Measurements from ENCODE around the gene SMC4.

SMC4 gene

GRCh38 chr3:160398820-160399124 is 678 bp upstream of the SMC4 start:
- DNase-seq: no peak

GRCh38 chr3:160400030-160400701 is 716 bp downstream of the SMC4 start:
- DNase-seq: no peak

GRCh38 chr3:160400702-160401150 is 1.3 kb downstream of the SMC4 start:
- no peak for DNase-seq

GRCh38 chr3:160401291-160402095 is 2.0 kb downstream of the SMC4 start:
- peak; percentile 8 for DNase-seq

GRCh38 chr3:160402221-160403027 is 3.0 kb downstream of the SMC4 start:
- DNase-seq: no peak

GRCh38 chr3:160403028-160403545 is 3.6 kb downstream of the SMC4 start:
- no peak for DNase-seq

- DNase-seq: no peak
Measured at GRCh38 chr3:160403796-160404470, 4.5 kb downstream of the SMC4 start.

GRCh38 chr3:160409812-160410610 is 10.6 kb downstream of the SMC4 start:
- DNase-seq: no peak

GRCh38 chr3:160412477-160412876 is 13.0 kb downstream of the SMC4 start:
- DNase-seq: no peak

- DNase-seq: peak; percentile 66
Measured at GRCh38 chr3:160413613-160414248, 14.3 kb downstream of the SMC4 start.

GRCh38 chr3:160417311-160417710 is 17.9 kb downstream of the SMC4 start:
- no peak for DNase-seq

GRCh38 chr3:160427832-160428424 is 28.5 kb downstream of the SMC4 start:
- no peak for DNase-seq

- no peak for DNase-seq
Measured at GRCh38 chr3:160434071-160434470, 34.6 kb downstream of the SMC4 start.

- no peak for DNase-seq
Measured at GRCh38 chr3:160435095-160435494, 35.6 kb downstream of the SMC4 start.

- DNase-seq: no peak
Measured at GRCh38 chr3:160435747-160436146, 36.3 kb downstream of the SMC4 start.

- DNase-seq: no peak
Measured at GRCh38 chr3:160437083-160437455, 37.6 kb downstream of the SMC4 start.

- DNase-seq: no peak
Measured at GRCh38 chr3:160440687-160441086, 41.2 kb downstream of the SMC4 start.

- no peak for DNase-seq
Measured at GRCh38 chr3:160444411-160444810, 45.0 kb downstream of the SMC4 start.

- no peak for DNase-seq
Measured at GRCh38 chr3:160445854-160446253, 46.4 kb downstream of the SMC4 start.

- no peak for DNase-seq
Measured at GRCh38 chr3:160446522-160447056, 47.1 kb downstream of the SMC4 start.

GRCh38 chr3:160447544-160447943 is 48.1 kb downstream of the SMC4 start:
- DNase-seq: no peak
